SK-N-SH treated with all-trans-retinoic acid at 6 μM for 48 hours (cell line): ENCODE results near the gene KLF13.

ENCODE experiments used
- ATAC-seq: fragments of 200-7000 bp; cut with Tn5 transposase; 3 replicates; pipeline ENCODE4 v1.9.1; 2020; ENCODE audit warnings: mild to moderate bottlenecking, moderate library complexity
- BACH2 ChIP-seq: fragments of 250-450 bp; sonication (Bioruptor Pico); IDR thresholded peaks from 2 replicates; pipeline ENCODE4 v1.9.0; 2021; ENCODE audit warnings: mild to moderate bottlenecking, borderline replicate concordance
- CSDC2 ChIP-seq: fragments of 250-450 bp; sonication (Bioruptor Pico); IDR thresholded peaks from 2 replicates; pipeline ENCODE4 v1.5.0; 2020; ENCODE audit warnings: mild to moderate bottlenecking, moderate library complexity
- ISL1 ChIP-seq: fragments of 250-450 bp; sonication (Bioruptor Pico); IDR thresholded peaks from 2 replicates; pipeline ENCODE4 v2.1.2; 2022; ENCODE audit warnings: mild to moderate bottlenecking, moderate library complexity
- OSR1 ChIP-seq: fragments of 250-450 bp; sonication (Bioruptor Pico); IDR thresholded peaks from 2 replicates; pipeline ENCODE4 v1.8.0; 2022; ENCODE audit warnings: moderate library complexity, mild to moderate bottlenecking, inconsistent platforms
- PPARA ChIP-seq: fragments of 250-450 bp; sonication (Bioruptor Pico); IDR thresholded peaks from 2 replicates; pipeline ENCODE4 v1.5.0; 2020; ENCODE audit warnings: mild to moderate bottlenecking, borderline replicate concordance
- RARB ChIP-seq: fragments of 250-450 bp; sonication (Bioruptor Pico); IDR thresholded peaks from 2 replicates; pipeline ENCODE4 v1.8.0; 2021; ENCODE audit warnings: mild to moderate bottlenecking, moderate library complexity
- SNAI2 ChIP-seq: fragments of 250-450 bp; sonication (Bioruptor Pico); IDR thresholded peaks from 2 replicates; pipeline ENCODE4 v1.5.0; 2020; ENCODE audit warnings: mild to moderate bottlenecking, moderate library complexity
- TCF4 ChIP-seq: fragments of 250-450 bp; sonication (Bioruptor Pico); IDR thresholded peaks from 2 replicates; pipeline ENCODE4 v1.8.0; 2021; ENCODE audit warnings: mild to moderate bottlenecking, moderate library complexity, borderline replicate concordance
- TOX ChIP-seq: fragments of 250-450 bp; sonication (Bioruptor Pico); IDR thresholded peaks from 2 replicates; pipeline ENCODE4 v1.8.0; 2021; ENCODE audit warnings: mild to moderate bottlenecking, moderate library complexity, borderline replicate concordance
- ZC3H10 ChIP-seq: fragments of 250-450 bp; sonication (Bioruptor Pico); IDR thresholded peaks from 2 replicates; pipeline ENCODE4 v1.5.1; 2021; ENCODE audit warnings: mild to moderate bottlenecking, moderate library complexity
- ZFP3 ChIP-seq: fragments of 250-450 bp; sonication (Bioruptor Pico); IDR thresholded peaks from 2 replicates; pipeline ENCODE4 v1.5.0; 2020; ENCODE audit warnings: mild to moderate bottlenecking, moderate library complexity
- ZNF565 ChIP-seq: fragments of 450-650 bp; formaldehyde crosslinking; conservative IDR thresholded peaks from 2 replicates; pipeline ENCODE4 v1.5.0; 2020; ENCODE audit warnings: low read depth, mild to moderate bottlenecking, moderate library complexity
- ZNF70 ChIP-seq: fragments of 450-650 bp; formaldehyde crosslinking; IDR thresholded peaks from 2 replicates; pipeline ENCODE4 v1.5.0; 2020; ENCODE audit warnings: mild to moderate bottlenecking, moderate library complexity
- ZNF8 ChIP-seq: fragments of 450-650 bp; formaldehyde crosslinking; IDR thresholded peaks from 2 replicates; pipeline ENCODE4 v1.5.0; 2020; ENCODE audit warnings: mild to moderate bottlenecking, moderate library complexity
- TF ChIP-seq, protein P1 (sequence below): fragments of 250-450 bp; sonication (Bioruptor Pico); IDR thresholded peaks from 2 replicates; pipeline ENCODE4 v1.5.0; 2020; ENCODE audit warnings: mild to moderate bottlenecking, moderate library complexity
- TF ChIP-seq, protein P2 (sequence below): fragments of 250-450 bp; sonication (Bioruptor Pico); IDR thresholded peaks from 2 replicates; pipeline ENCODE4 v1.5.1; 2020; ENCODE audit warnings: low read depth, mild to moderate bottlenecking, moderate library complexity
- TF ChIP-seq, protein P3 (sequence below): fragments of 250-450 bp; sonication (Bioruptor Pico); IDR thresholded peaks from 2 replicates; pipeline ENCODE4 v1.5.1; 2021; ENCODE audit warnings: mild to moderate bottlenecking, moderate library complexity
- TF ChIP-seq, protein P4 (sequence below): fragments of 250-450 bp; sonication (Bioruptor Pico); IDR thresholded peaks from 2 replicates; pipeline ENCODE4 v1.8.0; 2020; ENCODE audit warnings: mild to moderate bottlenecking, moderate library complexity, borderline replicate concordance
- TF ChIP-seq, protein P5 (sequence below): fragments of 250-450 bp; sonication (Bioruptor Pico); IDR thresholded peaks from 2 replicates; pipeline ENCODE4 v1.8.0; 2021; ENCODE audit warnings: low read depth, mild to moderate bottlenecking, moderate library complexity, borderline replicate concordance

The KLF13 gene

DNA sequence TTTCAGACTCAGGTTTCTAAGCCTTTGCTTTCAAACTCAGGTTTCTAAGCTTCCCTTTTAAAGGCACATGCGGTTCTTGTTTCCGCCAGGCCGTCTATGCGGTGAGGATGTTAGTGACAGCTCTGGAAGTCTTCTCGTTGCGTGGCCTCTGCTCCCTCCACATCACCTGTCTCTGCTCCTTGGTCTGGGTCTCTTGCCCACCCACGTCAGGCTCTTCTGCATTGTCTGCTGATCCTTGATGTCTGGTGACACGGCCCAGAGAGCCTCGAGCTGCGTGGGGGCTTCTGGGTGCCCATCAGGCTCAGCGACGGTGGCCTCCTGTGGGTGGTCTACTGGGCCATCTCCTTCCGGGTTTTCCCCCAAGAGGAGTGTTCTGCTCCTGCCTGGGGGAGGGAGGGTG, 30.5 kb downstream of the KLF13 start:
- no peak for ATAC-seq
- TF ChIP-seq, protein P1, sequence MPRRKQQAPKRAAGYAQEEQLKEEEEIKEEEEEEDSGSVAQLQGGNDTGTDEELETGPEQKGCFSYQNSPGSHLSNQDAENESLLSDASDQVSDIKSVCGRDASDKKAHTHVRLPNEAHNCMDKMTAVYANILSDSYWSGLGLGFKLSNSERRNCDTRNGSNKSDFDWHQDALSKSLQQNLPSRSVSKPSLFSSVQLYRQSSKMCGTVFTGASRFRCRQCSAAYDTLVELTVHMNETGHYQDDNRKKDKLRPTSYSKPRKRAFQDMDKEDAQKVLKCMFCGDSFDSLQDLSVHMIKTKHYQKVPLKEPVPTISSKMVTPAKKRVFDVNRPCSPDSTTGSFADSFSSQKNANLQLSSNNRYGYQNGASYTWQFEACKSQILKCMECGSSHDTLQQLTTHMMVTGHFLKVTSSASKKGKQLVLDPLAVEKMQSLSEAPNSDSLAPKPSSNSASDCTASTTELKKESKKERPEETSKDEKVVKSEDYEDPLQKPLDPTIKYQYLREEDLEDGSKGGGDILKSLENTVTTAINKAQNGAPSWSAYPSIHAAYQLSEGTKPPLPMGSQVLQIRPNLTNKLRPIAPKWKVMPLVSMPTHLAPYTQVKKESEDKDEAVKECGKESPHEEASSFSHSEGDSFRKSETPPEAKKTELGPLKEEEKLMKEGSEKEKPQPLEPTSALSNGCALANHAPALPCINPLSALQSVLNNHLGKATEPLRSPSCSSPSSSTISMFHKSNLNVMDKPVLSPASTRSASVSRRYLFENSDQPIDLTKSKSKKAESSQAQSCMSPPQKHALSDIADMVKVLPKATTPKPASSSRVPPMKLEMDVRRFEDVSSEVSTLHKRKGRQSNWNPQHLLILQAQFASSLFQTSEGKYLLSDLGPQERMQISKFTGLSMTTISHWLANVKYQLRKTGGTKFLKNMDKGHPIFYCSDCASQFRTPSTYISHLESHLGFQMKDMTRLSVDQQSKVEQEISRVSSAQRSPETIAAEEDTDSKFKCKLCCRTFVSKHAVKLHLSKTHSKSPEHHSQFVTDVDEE (CRISPR knock-in tag): no peak
- no peak for TF ChIP-seq RARB (CRISPR knock-in tag)
- TF ChIP-seq ZC3H10 (CRISPR knock-in tag): no peak
- TF ChIP-seq SNAI2 (CRISPR knock-in tag): no peak
- no peak for TF ChIP-seq BACH2
- TF ChIP-seq ZNF70 (CRISPR knock-in tag): no peak
- no peak for TF ChIP-seq TOX
- TF ChIP-seq ZNF8 (CRISPR knock-in tag): no peak
- TF ChIP-seq ZNF565: no peak
- TF ChIP-seq, protein P2, sequence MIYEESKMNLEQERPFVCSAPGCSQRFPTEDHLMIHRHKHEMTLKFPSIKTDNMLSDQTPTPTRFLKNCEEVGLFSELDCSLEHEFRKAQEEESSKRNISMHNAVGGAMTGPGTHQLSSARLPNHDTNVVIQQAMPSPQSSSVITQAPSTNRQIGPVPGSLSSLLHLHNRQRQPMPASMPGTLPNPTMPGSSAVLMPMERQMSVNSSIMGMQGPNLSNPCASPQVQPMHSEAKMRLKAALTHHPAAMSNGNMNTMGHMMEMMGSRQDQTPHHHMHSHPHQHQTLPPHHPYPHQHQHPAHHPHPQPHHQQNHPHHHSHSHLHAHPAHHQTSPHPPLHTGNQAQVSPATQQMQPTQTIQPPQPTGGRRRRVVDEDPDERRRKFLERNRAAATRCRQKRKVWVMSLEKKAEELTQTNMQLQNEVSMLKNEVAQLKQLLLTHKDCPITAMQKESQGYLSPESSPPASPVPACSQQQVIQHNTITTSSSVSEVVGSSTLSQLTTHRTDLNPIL (CRISPR knock-in tag): no peak

DNA sequence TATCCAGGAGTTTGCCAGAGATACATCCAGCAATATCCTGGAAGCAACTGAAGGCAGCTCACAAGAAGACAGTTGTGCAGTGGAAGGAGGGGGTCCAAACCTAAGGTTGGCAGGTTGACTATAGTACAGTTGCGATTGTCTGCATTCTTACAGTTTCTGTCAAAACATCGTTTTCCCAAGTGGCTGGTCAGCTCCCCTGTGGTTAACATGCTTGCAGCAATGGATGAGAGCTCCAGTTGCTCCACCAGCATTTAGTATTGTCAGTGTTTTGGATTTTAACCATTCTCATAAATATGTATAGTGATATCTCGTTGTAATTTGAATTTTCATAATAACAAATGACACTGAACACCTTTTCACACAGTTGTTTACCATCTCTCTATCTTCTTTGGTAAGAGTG, 31.5 kb downstream of the KLF13 start:
- no peak for TF ChIP-seq CSDC2 (CRISPR knock-in tag)
- TF ChIP-seq, protein P3, sequence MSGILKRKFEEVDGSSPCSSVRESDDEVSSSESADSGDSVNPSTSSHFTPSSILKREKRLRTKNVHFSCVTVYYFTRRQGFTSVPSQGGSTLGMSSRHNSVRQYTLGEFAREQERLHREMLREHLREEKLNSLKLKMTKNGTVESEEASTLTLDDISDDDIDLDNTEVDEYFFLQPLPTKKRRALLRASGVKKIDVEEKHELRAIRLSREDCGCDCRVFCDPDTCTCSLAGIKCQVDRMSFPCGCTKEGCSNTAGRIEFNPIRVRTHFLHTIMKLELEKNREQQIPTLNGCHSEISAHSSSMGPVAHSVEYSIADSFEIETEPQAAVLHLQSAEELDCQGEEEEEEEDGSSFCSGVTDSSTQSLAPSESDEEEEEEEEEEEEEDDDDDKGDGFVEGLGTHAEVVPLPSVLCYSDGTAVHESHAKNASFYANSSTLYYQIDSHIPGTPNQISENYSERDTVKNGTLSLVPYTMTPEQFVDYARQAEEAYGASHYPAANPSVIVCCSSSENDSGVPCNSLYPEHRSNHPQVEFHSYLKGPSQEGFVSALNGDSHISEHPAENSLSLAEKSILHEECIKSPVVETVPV: no peak
- TF ChIP-seq, protein P4, sequence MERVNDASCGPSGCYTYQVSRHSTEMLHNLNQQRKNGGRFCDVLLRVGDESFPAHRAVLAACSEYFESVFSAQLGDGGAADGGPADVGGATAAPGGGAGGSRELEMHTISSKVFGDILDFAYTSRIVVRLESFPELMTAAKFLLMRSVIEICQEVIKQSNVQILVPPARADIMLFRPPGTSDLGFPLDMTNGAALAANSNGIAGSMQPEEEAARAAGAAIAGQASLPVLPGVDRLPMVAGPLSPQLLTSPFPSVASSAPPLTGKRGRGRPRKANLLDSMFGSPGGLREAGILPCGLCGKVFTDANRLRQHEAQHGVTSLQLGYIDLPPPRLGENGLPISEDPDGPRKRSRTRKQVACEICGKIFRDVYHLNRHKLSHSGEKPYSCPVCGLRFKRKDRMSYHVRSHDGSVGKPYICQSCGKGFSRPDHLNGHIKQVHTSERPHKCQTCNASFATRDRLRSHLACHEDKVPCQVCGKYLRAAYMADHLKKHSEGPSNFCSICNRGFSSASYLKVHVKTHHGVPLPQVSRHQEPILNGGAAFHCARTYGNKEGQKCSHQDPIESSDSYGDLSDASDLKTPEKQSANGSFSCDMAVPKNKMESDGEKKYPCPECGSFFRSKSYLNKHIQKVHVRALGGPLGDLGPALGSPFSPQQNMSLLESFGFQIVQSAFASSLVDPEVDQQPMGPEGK (CRISPR knock-in tag): no peak
- TF ChIP-seq ISL1 (CRISPR knock-in tag): no peak
- TF ChIP-seq ZFP3: no peak
- no peak for TF ChIP-seq RARB (CRISPR knock-in tag)
- no peak for TF ChIP-seq BACH2
- ATAC-seq: no peak

DNA sequence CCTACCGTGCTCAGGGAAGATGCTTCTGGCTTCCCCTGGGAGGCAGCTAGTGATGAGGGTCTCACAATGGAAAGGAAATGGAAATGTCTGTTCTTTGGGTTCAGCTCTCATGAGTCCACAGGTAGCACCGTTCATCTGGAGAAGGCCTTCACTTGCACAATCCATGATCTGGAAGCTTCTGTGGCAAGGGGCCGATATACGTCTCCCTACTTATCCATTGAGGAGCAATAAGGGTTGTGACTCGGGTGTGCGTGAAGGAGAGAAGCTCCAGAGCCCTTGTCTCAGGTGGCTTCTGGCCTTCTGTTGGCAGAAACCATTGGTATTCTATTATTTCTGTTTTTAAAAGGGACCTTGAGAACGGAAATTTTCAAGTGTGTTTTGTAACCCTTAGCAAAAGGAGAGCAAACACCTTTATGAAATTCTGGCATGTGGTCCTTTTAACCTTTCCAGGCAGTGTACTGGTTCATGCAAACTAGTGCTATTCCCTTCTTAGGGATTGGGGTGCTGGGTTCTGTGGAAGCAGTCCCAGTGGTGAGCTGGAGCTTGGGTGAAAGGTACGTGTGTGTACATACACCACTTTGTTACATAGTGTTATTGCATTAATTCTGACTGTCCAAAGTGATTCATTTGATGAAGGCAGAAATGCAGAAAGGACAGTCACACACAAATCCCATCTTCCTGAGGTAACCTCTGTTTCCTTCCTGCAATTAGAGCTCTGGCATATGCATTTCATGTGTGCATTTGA, 32.5 kb downstream of the KLF13 start:
- TF ChIP-seq, protein P5, sequence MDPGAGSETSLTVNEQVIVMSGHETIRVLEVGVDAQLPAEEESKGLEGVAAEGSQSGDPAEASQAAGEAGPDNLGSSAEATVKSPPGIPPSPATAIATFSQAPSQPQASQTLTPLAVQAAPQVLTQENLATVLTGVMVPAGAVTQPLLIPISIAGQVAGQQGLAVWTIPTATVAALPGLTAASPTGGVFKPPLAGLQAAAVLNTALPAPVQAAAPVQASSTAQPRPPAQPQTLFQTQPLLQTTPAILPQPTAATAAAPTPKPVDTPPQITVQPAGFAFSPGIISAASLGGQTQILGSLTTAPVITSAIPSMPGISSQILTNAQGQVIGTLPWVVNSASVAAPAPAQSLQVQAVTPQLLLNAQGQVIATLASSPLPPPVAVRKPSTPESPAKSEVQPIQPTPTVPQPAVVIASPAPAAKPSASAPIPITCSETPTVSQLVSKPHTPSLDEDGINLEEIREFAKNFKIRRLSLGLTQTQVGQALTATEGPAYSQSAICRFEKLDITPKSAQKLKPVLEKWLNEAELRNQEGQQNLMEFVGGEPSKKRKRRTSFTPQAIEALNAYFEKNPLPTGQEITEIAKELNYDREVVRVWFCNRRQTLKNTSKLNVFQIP (CRISPR knock-in tag): no peak
- TF ChIP-seq, protein P3: no peak
- TF ChIP-seq CSDC2 (CRISPR knock-in tag) (no peak), BACH2 (no peak), ZNF70 (CRISPR knock-in tag) (no peak), OSR1 (CRISPR knock-in tag) (no peak), ZFP3 (no peak), TCF4 (CRISPR knock-in tag) (no peak), ISL1 (CRISPR knock-in tag) (no peak), PPARA (CRISPR knock-in tag) (no peak), SNAI2 (CRISPR knock-in tag) (no peak), RARB (CRISPR knock-in tag) (no peak), ZNF8 (CRISPR knock-in tag) (no peak), TOX (no peak)
- TF ChIP-seq, protein P4 (CRISPR knock-in tag): no peak
- TF ChIP-seq, protein P1 (CRISPR knock-in tag): no peak
- TF ChIP-seq, all 23 proteins: peak for 0
- ATAC-seq: no peak
